ENCODE results near the gene SUPV3L1. TPM values are rescaled to one million over a fixed set of nuclear protein-coding genes. Genes with fewer than 3 reads are reported as not detected.

SUPV3L1 gene
- total RNA-seq, 2 experiments from 2014 or later = 27.0 to 40.9 TPM

GRCh38 chr10:69213591-69214311, 33.7 kb downstream of the SUPV3L1 start:
- no peaks in the 10 kb centered on the region for H4K20me1 ChIP-seq (ENCODE audit: insufficient read depth, low read length)
- POLR2A ChIA-PET = interaction anchor here (0.6 to 0.7 kb wide), 2 partner anchors 11 to 39 kb away, joined by 3 to 5 read pairs; no protein-coding TSS in a partner anchor
- H3K9me3 ChIP-seq (ENCODE audit: low read length) = no peaks in the 10 kb centered on the region
- H3K79me2 ChIP-seq (ENCODE audit: insufficient read depth, low read depth, low read length) = no peaks in the 10 kb centered on the region
- no peak overlapping the region for H3K27ac ChIP-seq (ENCODE audit: low read depth, low read length, poor library complexity, severe bottlenecking)
- BruUV-seq (replicated peaks) = no TSS peak
- H3K4me3 ChIP-seq (ENCODE audit: low read depth, low read length, poor library complexity, severe bottlenecking) = no peak overlapping the region
- H3K36me3 ChIP-seq (ENCODE audit: insufficient read depth, low read length) = peaks cover 10% of the 10 kb centered on the region
- intact Hi-C loops (cut with micrococcal nuclease; ENCODE audit: unreplicated experiment) = no loop called here
- CTCF ChIA-PET (ENCODE audit: unreplicated experiment) = no interaction called here
- H3K4me1 ChIP-seq (ENCODE audit: insufficient read depth, low read length, poor library complexity, severe bottlenecking) = no peaks in the 10 kb centered on the region
- no peaks in the 10 kb centered on the region for H3K9me2 ChIP-seq (ENCODE audit: insufficient read depth, low read length)
- H2AFZ ChIP-seq (ENCODE audit: low read length) = no peak overlapping the region
- TF ChIP-seq CTCF (conservative IDR thresholded peaks at IDR 0.05; ENCODE audit: low read length) (no peak), EZH2phosphoT487 (IDR thresholded peaks at IDR 0.05; ENCODE audit: borderline replicate concordance, low read depth, low read length) (no peak)
- no peak for DNase-seq (ENCODE audit: low spot score)
- no peak overlapping the region for H3K4me2 ChIP-seq (ENCODE audit: low read length)

- no peak overlapping the region for H3K4me3 ChIP-seq (ENCODE audit: low read depth, low read length, poor library complexity, severe bottlenecking)
- no peak for DNase-seq (ENCODE audit: low spot score)
- no peak overlapping the region for H3K27ac ChIP-seq (ENCODE audit: low read depth, low read length, poor library complexity, severe bottlenecking)
- BruUV-seq (replicated peaks) = no TSS peak
- H3K79me2 ChIP-seq (ENCODE audit: insufficient read depth, low read depth, low read length) = no peaks in the 10 kb centered on the region
- no peaks in the 10 kb centered on the region for H3K4me1 ChIP-seq (ENCODE audit: insufficient read depth, low read length, poor library complexity, severe bottlenecking)
- intact Hi-C loops (cut with micrococcal nuclease; ENCODE audit: unreplicated experiment) = no loop called here
- H4K20me1 ChIP-seq (ENCODE audit: insufficient read depth, low read length) = no peaks in the 10 kb centered on the region
- peaks cover under 1% of the 10 kb centered on the region; the same call in 1 of the 2 replicates for H3K36me3 ChIP-seq (ENCODE audit: insufficient read depth, low read length)
- TF ChIP-seq CTCF (conservative IDR thresholded peaks at IDR 0.05; ENCODE audit: low read length) (no peak), EZH2phosphoT487 (IDR thresholded peaks at IDR 0.05; ENCODE audit: borderline replicate concordance, low read depth, low read length) (no peak)
- ChIA-PET CTCF (ENCODE audit: unreplicated experiment) (no interaction called here), POLR2A (interaction anchor here (0.6 kb wide), 1 partner anchor 653 kb away, joined by 4 read pairs; no protein-coding TSS in a partner anchor)
- no peaks in the 10 kb centered on the region for H3K9me2 ChIP-seq (ENCODE audit: insufficient read depth, low read length)
- H3K9me3 ChIP-seq (ENCODE audit: low read length) = no peaks in the 10 kb centered on the region
- no peak overlapping the region for H3K4me2 ChIP-seq (ENCODE audit: low read length)
- H2AFZ ChIP-seq (ENCODE audit: low read length) = no peak overlapping the region
Measured at GRCh38 chr10:69214666-69215131, 34.7 kb downstream of the SUPV3L1 start.

All from OCI-LY7 (cell line).